Measurements from ENCODE around the gene KRT14.

- no peak for TF ChIP-seq POLR2A (IDR thresholded peaks at IDR 0.05)
- TF ChIP-seq, protein P1, sequence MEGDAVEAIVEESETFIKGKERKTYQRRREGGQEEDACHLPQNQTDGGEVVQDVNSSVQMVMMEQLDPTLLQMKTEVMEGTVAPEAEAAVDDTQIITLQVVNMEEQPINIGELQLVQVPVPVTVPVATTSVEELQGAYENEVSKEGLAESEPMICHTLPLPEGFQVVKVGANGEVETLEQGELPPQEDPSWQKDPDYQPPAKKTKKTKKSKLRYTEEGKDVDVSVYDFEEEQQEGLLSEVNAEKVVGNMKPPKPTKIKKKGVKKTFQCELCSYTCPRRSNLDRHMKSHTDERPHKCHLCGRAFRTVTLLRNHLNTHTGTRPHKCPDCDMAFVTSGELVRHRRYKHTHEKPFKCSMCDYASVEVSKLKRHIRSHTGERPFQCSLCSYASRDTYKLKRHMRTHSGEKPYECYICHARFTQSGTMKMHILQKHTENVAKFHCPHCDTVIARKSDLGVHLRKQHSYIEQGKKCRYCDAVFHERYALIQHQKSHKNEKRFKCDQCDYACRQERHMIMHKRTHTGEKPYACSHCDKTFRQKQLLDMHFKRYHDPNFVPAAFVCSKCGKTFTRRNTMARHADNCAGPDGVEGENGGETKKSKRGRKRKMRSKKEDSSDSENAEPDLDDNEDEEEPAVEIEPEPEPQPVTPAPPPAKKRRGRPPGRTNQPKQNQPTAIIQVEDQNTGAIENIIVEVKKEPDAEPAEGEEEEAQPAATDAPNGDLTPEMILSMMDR (IDR thresholded peaks at IDR 0.05), result no peak
Observed at GRCh38 chr17:41594363-41594915, 7.7 kb upstream of the KRT14 start.
